HG02970 (cell line): Measurements from ENCODE around the gene NMRK2.
"Not testable (repeated sequence)": the region's sequence is repeated elsewhere in the genome, so short reads cannot be mapped to it uniquely, and the experiment has no call there.

ENCODE experiments used
- ATAC-seq: cut with Tn5 transposase; IDR thresholded peaks from one replicate; pipeline ENCODE4 v1.9.1; 2021; ENCODE audit warnings: mild to moderate bottlenecking, moderate library complexity, moderate number of reproducible peaks; ENCODE audit not compliant: unreplicated experiment, low FRiP score

Gene NMRK2, protein sequence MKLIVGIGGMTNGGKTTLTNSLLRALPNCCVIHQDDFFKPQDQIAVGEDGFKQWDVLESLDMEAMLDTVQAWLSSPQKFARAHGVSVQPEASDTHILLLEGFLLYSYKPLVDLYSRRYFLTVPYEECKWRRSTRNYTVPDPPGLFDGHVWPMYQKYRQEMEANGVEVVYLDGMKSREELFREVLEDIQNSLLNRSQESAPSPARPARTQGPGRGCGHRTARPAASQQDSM

DNA sequence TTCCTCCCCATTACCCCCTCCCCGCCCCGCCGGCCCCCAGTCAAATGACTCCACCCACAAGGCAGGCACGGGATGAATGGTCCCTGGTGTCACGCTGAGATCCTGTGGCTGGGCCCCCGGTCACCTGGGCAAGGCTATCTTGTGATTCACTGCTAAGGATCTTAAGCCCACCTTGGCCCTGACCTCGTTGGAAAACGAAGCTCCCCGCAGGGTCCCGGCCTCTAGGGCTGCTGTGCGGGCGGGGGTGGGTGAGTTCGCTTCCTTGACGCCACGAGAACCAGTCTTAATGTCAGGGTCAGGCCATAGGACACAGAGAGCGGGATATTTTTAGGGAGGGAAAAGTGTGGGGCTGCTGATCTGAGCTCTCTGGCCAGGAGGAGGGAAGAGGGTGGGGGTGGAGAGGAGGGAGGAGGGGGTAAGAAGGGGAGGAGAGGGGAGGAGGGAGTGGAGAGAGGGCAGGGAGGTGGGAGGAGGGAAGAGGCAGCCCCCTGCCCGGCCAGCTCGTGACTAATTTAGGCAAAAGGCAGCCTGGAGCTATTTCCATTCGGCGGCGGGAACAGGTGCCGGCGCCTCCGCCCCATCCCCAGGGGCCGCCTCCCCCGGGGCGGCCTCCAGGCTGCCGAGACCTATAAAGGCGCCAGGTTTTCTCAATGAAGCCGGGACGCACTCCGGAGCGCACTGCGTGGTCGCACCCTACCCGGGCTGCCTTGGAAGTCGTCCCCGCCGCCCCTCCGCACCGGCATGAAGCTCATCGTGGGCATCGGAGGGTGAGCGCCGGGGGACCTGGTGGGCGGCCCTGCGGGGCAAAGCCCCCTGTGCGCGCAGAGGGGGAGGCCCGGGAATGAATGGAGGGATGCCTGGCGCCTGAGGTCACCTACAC is at the start of gene NMRK2:
NMRK2 (plus strand) TSS at position 139 of the 880 bp plus-strand sequence; CDS start at position 742, 603 bp downstream.
- ATAC-seq, result no peak

GRCh38 chr19:3890591-3890990 is 42.3 kb upstream of the NMRK2 start:
- ATAC-seq, result no peak

- no peak for ATAC-seq
These were observed 39.2 kb upstream of the NMRK2 start for GRCh38 chr19:3893509-3894179.

- ATAC-seq, result not testable (repeated sequence)
These were observed 37.9 kb upstream of the NMRK2 start for GRCh38 chr19:3894959-3895358.

- no peak for ATAC-seq
These were observed 37.1 kb upstream of the NMRK2 start for GRCh38 chr19:3895788-3896187.

DNA sequence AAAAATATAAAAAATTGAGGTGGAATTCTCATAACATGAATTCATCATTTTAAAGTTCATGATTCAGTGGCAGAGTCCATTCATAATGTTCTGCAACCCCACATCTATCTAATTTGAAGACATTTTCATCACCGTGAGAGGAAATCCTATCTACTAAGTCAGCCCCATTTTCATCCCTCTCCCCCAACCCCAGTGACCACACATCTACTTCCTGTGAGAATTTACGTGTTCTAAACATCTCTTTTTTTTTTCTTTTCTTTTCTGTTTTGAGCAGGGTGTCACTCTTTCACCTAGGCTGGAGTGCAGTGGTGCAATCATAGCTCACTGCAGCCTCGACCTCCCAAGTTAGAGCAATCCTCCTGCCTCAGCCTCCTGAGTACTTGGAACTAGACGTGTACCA is 34.9 kb upstream of the NMRK2 start:
- ATAC-seq, result no peak

- ATAC-seq, result no peak
These were observed 34.4 kb upstream of the NMRK2 start for GRCh38 chr19:3898426-3898825.

DNA sequence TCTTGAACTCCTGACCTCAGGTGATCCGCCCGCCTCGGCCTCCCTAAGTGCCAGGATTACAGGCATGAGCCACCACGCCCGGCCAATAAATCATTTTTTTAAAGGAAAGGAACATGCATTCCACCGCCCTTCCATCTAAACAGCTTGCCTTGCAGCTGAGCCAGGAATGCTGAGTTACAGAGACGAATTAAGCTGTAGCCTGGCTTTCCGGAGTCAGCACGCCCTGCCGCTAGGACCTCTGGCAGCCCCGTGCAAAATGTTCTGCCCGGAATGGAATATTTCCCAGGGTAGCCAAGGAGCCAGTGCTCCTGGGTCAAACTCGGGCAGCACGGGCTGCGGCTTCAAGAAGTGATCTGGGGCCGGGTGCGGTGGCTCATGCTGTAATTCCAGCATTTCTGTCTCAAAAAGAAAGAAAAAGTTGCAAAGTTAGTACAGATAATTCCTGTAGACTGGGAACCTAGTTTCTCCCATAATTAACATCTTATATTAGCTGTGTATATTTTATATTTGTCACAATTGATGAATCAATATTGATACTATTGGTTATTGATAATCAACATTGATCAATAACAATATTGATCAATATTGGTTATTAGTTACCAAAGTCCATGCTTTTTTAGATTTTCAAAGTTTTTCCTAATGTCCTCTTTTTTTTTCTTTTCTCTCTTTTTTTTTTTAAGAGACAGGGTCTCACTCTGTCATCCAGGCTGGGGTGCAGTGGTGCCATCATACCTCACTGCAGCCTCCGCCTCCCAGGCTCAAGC is 33.2 kb upstream of the NMRK2 start:
- no peak for ATAC-seq

GRCh38 chr19:3902317-3902973 is 30.4 kb upstream of the NMRK2 start:
- no peak for ATAC-seq

GRCh38 chr19:3904233-3904632 is 28.6 kb upstream of the NMRK2 start:
- no peak for ATAC-seq

- no peak for ATAC-seq
These were observed 25.1 kb upstream of the NMRK2 start for GRCh38 chr19:3907626-3908265.

DNA sequence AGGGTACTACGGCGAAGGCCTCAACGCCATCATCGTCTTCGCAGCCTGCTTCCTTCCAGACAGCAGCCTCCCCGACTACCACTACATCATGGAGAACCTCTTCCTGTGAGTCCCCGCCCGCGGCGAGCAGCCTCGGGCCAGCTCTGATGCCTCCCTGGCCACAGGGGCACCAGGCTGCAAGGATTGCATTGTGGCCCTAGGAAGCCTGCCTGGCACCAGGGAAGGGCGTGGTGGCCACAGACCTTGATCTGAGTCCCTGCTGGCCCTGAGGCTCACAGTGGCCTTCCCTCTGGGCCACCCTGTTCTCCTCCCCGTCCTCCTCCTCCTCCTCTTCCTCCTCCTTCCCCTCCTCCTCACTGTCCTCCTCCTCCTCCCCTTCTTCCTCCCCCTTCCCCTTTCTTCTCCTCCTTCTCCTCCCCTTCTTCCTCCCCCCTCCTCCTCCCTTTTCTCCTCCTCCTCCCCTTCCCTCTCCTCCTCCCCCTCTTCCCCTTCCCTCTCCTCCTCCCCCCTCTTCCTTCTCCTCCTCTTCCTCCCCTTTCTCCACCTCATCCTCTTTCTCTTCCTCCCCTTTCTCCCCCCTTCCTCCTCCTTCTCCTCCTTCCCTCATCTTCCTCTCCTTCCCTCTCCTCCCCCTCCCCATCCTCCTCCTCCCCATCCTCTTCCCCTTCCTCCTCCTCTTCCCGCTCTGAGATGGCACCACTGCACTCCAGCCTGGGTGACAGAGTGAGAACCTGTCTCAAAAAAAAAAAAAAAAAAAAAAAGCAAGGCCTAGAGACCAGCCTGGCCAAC is 24.4 kb upstream of the NMRK2 start:
- ATAC-seq, result no peak

GRCh38 chr19:3910105-3910504 is 22.8 kb upstream of the NMRK2 start:
- ATAC-seq, result no peak

- ATAC-seq, result no peak
These were observed 18.7 kb upstream of the NMRK2 start for GRCh38 chr19:3914199-3914598.

DNA sequence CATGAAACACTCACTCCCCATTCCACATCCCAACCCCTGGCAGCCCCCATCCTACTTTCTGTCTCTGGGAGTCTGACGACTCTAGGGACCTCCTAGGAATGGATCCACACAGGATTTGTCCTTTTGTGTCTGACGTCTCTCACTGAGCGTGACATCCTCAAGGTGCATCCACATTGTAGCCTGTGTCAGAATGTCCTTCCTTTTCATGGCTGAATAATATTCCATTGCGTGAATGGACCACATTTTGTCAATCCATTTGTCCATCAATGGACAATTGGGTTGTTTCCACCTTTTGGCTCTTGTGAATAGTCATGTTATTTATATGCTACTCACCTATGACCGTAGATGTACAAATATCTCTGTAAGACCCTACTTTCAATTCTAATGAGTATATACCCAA is 16.8 kb upstream of the NMRK2 start:
- no peak for ATAC-seq

DNA sequence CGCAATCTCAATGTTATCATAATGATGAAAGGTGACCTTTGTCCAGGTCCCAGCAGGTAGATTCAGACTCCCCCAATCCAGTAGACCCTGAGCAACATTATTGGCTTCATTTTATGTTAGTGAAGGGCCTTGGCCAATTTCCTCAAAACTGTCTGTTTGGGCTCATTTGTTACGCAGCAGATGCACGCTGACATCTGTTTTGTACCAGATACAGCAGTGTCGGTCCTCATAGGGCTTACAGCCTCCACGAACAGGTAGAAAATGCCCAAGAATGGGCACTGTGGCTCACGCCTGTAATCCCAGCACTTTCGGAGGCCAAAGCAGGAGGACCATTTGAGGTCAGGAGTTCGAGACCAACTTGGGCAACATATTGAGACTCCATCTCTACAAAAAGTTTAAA is 13.1 kb upstream of the NMRK2 start:
- no peak for ATAC-seq

DNA sequence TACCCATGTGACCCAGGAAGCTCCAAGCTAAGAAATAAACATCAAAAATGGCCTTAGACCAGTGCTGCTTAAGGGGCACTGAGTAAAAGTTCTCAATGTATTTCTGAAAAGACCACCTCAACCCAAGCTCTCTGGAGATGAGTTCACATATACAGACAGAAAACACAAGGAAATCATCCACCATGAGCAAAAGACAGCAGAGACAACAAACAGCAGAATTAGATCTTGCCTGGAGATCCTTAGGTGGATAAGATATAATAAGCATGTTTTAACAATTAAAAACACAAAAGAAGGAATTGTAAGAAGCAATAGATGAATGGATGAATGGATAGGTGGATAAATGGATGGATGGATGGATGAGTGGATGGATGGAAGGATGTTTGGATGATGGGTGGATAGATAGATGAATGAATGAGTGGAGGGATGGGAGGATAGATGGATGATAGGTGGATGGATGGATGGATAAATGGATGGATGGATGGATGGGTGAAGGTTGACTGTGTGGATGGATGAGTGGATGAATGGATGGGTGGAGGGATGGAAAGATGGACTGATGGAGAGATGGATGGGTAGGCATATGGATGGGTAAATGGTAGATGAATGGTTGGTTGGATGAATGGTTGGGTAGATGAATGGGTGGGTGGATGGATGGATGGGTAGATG is 9.6 kb upstream of the NMRK2 start:
- ATAC-seq, result no peak

DNA sequence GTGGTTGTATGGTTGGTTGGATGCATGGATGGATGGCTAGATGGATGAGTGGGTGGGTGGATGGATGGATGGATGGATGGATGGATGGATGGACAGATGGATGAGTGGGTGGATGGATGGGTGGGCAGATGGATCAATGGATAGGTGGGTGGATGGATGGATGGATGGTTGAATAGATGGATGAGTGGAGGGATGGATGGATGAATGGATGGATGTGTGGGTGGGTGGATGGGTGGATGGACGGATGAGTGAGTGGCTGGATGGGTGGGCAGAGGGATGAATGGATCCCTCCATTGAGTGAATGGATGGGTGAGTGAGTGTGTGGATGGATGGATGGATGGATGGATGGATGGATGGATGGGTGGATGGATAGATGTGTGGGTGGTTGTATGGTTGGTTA is 9.0 kb upstream of the NMRK2 start:
- no peak for ATAC-seq
